ENCODE measurements around the gene CRCP.

DNA sequence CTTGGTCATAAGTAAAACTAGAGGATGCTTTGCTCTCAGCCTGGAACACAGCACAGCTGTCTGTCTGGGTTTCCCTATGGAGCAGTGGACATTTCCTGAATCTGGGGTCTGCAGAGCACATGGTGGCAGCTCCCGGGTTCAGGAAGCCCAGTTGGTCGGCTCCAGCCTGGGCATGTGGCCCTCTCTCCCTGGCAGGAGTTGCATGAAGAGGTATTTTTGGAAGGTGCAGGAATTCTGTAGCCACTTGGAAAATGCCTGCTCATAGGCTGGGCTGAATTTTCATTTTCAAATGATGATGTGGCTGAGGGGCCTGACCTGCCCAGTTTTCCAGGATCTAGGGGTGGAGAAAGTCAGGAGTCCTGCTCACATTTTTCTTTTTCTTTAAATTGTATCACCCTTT is 83.8 kb downstream of the CRCP start:
- TF ChIP-seq POLR2A (IDR thresholded peaks at IDR 0.05) = no peak
- TF ChIP-seq, protein P1, sequence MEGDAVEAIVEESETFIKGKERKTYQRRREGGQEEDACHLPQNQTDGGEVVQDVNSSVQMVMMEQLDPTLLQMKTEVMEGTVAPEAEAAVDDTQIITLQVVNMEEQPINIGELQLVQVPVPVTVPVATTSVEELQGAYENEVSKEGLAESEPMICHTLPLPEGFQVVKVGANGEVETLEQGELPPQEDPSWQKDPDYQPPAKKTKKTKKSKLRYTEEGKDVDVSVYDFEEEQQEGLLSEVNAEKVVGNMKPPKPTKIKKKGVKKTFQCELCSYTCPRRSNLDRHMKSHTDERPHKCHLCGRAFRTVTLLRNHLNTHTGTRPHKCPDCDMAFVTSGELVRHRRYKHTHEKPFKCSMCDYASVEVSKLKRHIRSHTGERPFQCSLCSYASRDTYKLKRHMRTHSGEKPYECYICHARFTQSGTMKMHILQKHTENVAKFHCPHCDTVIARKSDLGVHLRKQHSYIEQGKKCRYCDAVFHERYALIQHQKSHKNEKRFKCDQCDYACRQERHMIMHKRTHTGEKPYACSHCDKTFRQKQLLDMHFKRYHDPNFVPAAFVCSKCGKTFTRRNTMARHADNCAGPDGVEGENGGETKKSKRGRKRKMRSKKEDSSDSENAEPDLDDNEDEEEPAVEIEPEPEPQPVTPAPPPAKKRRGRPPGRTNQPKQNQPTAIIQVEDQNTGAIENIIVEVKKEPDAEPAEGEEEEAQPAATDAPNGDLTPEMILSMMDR (IDR thresholded peaks at IDR 0.05 in 8 of 11, conservative IDR thresholded peaks at IDR 0.05 in 3 of 11) = no peak

Measured in spleen (tissue), 7 donors.